B cell (primary cell): ENCODE data around the gene GMPR2. TPM values are rescaled to one million over a fixed set of nuclear protein-coding genes. Genes with fewer than 3 reads are reported as not detected.
A peak's percentile ranks its signal among the peaks of the same experiment; 100 is the strongest.

Experiments
- ATAC-seq: fragments of 200-7000 bp; cut with Tn5 transposase; one replicate; pipeline ENCODE4 v1.10.0; 2021; ENCODE audit warnings: low read depth, mild to moderate bottlenecking, moderate number of reproducible peaks, moderate library complexity
- CTCF ChIA-PET: fragments of 350-600 bp; sonication (Branson Sonifier 250); formaldehyde crosslinking; loops from one replicate; lab custom pipeline; 2021; ENCODE audit warnings: antibody characterized with exemption, inconsistent platforms; lab: Charles Lee
- POLR2A ChIA-PET: fragments of 350-600 bp; sonication (Branson Sonifier 250); formaldehyde crosslinking; loops from one replicate; lab custom pipeline; 2021; ENCODE audit warnings: antibody characterized with exemption; lab: Charles Lee
- DNase-seq: peaks from one replicate; pipeline ENCODE4 v3.0.0; 2013
- H2AFZ ChIP-seq: 2 replicates; pipeline ENCODE4 v1.6.1; 2012; ENCODE audit warnings: mild to moderate bottlenecking, low read depth, low read length; ENCODE audit not compliant: insufficient read depth, poor library complexity, severe bottlenecking
- H3K27ac ChIP-seq, 2 donors: 1 replicate in 1 of 2; 2 replicates in 1 of 2; pipeline ENCODE4 v1.5.1; 2012 to 2013; ENCODE audit warnings: low read length in 2 of 2, mild to moderate bottlenecking in 2 of 2, moderate library complexity in 1 of 2
- H3K27me3 ChIP-seq, 4 experiments: fragments of 200-600 bp in 1 of 4; sonication (generic) in 1 of 4; replicated peaks in 1 of 4; 1 replicate in 2 of 4; 2 replicates in 2 of 4; pipeline versions ENCODE4 v1.6.1 to v1.7.0; 2013 to 2016; ENCODE audit warnings: low read length in 3 of 4, mild to moderate bottlenecking in 2 of 4, mixed read lengths in 1 of 4, moderate library complexity in 1 of 4; ENCODE audit not compliant: insufficient read depth in 4 of 4, control insufficient read depth in 3 of 4; ENCODE audit errors: control extremely low read depth in 1 of 4
- H3K36me3 ChIP-seq, 2 experiments: replicated peaks in 1 of 2; 1 replicate in 1 of 2; 2 replicates in 1 of 2; pipeline versions ENCODE4 v1.6.1 to v1.7.1; 2013; ENCODE audit warnings: low read length in 1 of 2; ENCODE audit not compliant: insufficient read depth in 2 of 2, control insufficient read depth in 1 of 2; ENCODE audit errors: control extremely low read depth in 1 of 2, extremely low read depth in 1 of 2
- H3K4me1 ChIP-seq, 2 donors: fragments of 200-600 bp in 1 of 2; sonication (generic) in 1 of 2; 1 replicate in 1 of 2; 2 replicates in 1 of 2; pipeline versions ENCODE4 v1.5.1 to v1.6.1; 2013 to 2017; ENCODE audit warnings: low read length in 2 of 2; ENCODE audit not compliant: control insufficient read depth in 2 of 2, insufficient read depth in 2 of 2
- H3K4me2 ChIP-seq: replicated peaks from 2 replicates; pipeline ENCODE3; 2012; ENCODE audit warnings: mild to moderate bottlenecking, low read depth, low read length; ENCODE audit not compliant: poor library complexity, severe bottlenecking
- H3K4me3 ChIP-seq, 5 experiments: fragments of 200-600 bp in 1 of 5; sonication (generic) in 1 of 5; 1 replicate in 3 of 5; 2 replicates in 2 of 5; pipeline versions ENCODE4 v1.5.1 to v1.7.0; 2011 to 2016; ENCODE audit warnings: low read length in 4 of 5, mild to moderate bottlenecking in 4 of 5, low read depth in 2 of 5, control low read depth in 1 of 5, moderate library complexity in 1 of 5; ENCODE audit not compliant: insufficient read depth in 1 of 5; ENCODE audit errors: control extremely low read depth in 1 of 5, extremely low read depth in 1 of 5
- H3K79me2 ChIP-seq: fragments of 200-600 bp; sonication (generic); one replicate; pipeline ENCODE4 v1.6.0; 2016; ENCODE audit warnings: low read length; ENCODE audit not compliant: control insufficient read depth, insufficient read depth
- H3K9ac ChIP-seq: fragments of 200-600 bp; sonication (generic); 2 replicates; pipeline ENCODE4 v1.6.1; 2017; ENCODE audit warnings: mild to moderate bottlenecking, low read length, moderate library complexity
- H3K9me3 ChIP-seq, 3 donors: one replicate each; pipeline versions ENCODE4 v1.6.1 to v1.7.1; 2013; ENCODE audit warnings: low read length in 2 of 3; ENCODE audit not compliant: control insufficient read depth in 2 of 3, insufficient read depth in 1 of 3; ENCODE audit errors: control extremely low read depth in 1 of 3
- H4K20me1 ChIP-seq: 2 replicates; pipeline ENCODE4 v1.6.0; 2012; ENCODE audit warnings: mild to moderate bottlenecking, low read length; ENCODE audit not compliant: insufficient read depth, control insufficient read depth, poor library complexity, severe bottlenecking
- H3K27ac Mint-ChIP-seq: one replicate; pipeline ENCODE4 v1.8.0; 2021; ENCODE audit warnings: mixed read lengths
- H3K27me3 Mint-ChIP-seq: one replicate; pipeline ENCODE4 v1.8.0; 2021; ENCODE audit warnings: mixed read lengths
- H3K4me1 Mint-ChIP-seq: one replicate; pipeline ENCODE4 v1.8.0; 2021; ENCODE audit warnings: mixed read lengths
- H3K4me3 Mint-ChIP-seq: one replicate; pipeline ENCODE4 v1.8.0; 2021; ENCODE audit warnings: mixed read lengths
- H3K9me3 Mint-ChIP-seq: one replicate; pipeline ENCODE4 v1.8.0; 2022; ENCODE audit warnings: mixed read lengths; ENCODE audit not compliant: insufficient read depth
- EZH2 ChIP-seq: IDR thresholded peaks from 2 replicates; pipeline ENCODE4 v1.6.1; 2012; ENCODE audit warnings: borderline replicate concordance, low read depth, mild to moderate bottlenecking, moderate library complexity, low read length; ENCODE audit not compliant: insufficient read depth, poor library complexity, severe bottlenecking
- WGBS: methylation state at CpG from one replicate; pipeline ENCODE4 v1.1.5; 2013; ENCODE audit warnings: missing lambda C conversion rate; ENCODE audit not compliant: insufficient coverage; 5-methylcytosine and 5-hydroxymethylcytosine counted together
- intact Hi-C: fragments of 100-400 bp; cut with micrococcal nuclease; formaldehyde crosslinking; loops from one replicate; pipeline ENCODE4 v1.10.0; 2022
- polyA plus RNA-seq: library from polyadenylated mRNA; depleted of rRNA; stranded (reverse); fragments of >200 nt; gene quantifications from 2 replicates; pipeline ENCODE4 v1.2.3, GENCODE V29; 2012
- total RNA-seq, 2 donors: library from RNA; stranded (reverse); fragments of 120-200 nt in 1 of 2; gene quantifications; 1 replicate in 1 of 2; 2 replicates in 1 of 2; pipeline versions ENCODE4 v1.2.3 to v1.2.4, GENCODE V29; 2013 to 2022
- TF ChIP-seq, protein P1 (sequence below): fragments of 200-600 bp; IDR thresholded peaks from one replicate; pipeline ENCODE4 v1.8.0; 2022; ENCODE audit warnings: antibody characterized with exemption, mild to moderate bottlenecking

GMPR2 gene
- total and polyA plus RNA-seq, 2 donors (not counting 1 experiment from before 2014, with no cell fraction given): 39.7 to 58.7 TPM

DNA sequence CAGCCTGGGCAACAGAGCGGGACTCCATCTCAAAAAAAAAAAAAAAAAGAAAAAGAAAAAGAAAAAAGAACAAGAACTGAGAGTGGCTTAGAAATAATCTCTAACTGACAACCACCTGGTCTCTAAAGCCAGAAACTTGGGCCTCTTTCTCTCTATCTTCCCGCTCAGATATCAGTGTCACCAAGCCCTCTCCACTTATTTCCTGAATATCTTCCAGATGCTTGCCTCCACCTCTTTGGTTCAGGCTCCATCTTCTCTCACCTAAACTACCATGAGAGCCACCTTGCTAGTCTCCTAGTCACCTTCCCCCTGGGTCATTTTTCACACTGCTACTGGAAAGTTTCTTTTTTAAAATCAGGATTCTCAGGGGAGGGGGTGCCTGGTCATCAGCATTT, 35.7 kb upstream of the GMPR2 start:
- Mint-ChIP-seq H3K27me3 (no peaks in the 10 kb centered on the region), H3K9me3 (no peaks in the 10 kb centered on the region), H3K27ac (peak overlapping the region; percentile 80), H3K4me3 (peak overlapping the region; percentile 89), H3K4me1 (peaks cover 49% of the 10 kb centered on the region)
- Histone ChIP-seq H3K9me3 (no peaks in the 10 kb centered on the region), H3K4me3 (no peak overlapping the region), H3K36me3 (peaks cover 0 to 17% of the 10 kb centered on the region in 2 experiments), H3K4me1 (peaks cover 25 to 26% of the 10 kb centered on the region in 2 donors), H3K27me3 (no peaks in the 10 kb centered on the region), H2AFZ (no peak overlapping the region), H3K27ac (peak overlapping the region; percentile 98 to 99), H3K9ac (no peak overlapping the region), H4K20me1 (no peaks in the 10 kb centered on the region), H3K79me2 (peaks cover 70% of the 10 kb centered on the region), H3K4me2 (peak overlapping the region; percentile 91)
- CTCF ChIA-PET: interaction anchor here (1.0 to 2.3 kb wide), 4 partner anchors 16 to 36 kb away, joined by 4 to 21 read pairs (median 8); partner anchors contain the start of genes CHMP4A, IRF9 and MDP1
- POLR2A ChIA-PET: interaction anchor here (1.1 to 3.6 kb wide), 4 partner anchors 10 to 116 kb away, joined by 3 to 64 read pairs (median 10); partner anchors contain the start of genes CHMP4A, MDP1, PSME2 and RNF31
- 0% methylated on average over 1 of the region's 2 CpGs for WGBS
- ATAC-seq (no peak), DNase-seq (no peak)
- no peak for TF ChIP-seq EZH2
- TF ChIP-seq, protein P1, sequence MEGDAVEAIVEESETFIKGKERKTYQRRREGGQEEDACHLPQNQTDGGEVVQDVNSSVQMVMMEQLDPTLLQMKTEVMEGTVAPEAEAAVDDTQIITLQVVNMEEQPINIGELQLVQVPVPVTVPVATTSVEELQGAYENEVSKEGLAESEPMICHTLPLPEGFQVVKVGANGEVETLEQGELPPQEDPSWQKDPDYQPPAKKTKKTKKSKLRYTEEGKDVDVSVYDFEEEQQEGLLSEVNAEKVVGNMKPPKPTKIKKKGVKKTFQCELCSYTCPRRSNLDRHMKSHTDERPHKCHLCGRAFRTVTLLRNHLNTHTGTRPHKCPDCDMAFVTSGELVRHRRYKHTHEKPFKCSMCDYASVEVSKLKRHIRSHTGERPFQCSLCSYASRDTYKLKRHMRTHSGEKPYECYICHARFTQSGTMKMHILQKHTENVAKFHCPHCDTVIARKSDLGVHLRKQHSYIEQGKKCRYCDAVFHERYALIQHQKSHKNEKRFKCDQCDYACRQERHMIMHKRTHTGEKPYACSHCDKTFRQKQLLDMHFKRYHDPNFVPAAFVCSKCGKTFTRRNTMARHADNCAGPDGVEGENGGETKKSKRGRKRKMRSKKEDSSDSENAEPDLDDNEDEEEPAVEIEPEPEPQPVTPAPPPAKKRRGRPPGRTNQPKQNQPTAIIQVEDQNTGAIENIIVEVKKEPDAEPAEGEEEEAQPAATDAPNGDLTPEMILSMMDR: no peak
- intact Hi-C loops: loop anchor here (5.0 kb wide), 1 partner anchor 100 kb away; the partner anchor contains the start of genes DHRS1 and NOP9

DNA sequence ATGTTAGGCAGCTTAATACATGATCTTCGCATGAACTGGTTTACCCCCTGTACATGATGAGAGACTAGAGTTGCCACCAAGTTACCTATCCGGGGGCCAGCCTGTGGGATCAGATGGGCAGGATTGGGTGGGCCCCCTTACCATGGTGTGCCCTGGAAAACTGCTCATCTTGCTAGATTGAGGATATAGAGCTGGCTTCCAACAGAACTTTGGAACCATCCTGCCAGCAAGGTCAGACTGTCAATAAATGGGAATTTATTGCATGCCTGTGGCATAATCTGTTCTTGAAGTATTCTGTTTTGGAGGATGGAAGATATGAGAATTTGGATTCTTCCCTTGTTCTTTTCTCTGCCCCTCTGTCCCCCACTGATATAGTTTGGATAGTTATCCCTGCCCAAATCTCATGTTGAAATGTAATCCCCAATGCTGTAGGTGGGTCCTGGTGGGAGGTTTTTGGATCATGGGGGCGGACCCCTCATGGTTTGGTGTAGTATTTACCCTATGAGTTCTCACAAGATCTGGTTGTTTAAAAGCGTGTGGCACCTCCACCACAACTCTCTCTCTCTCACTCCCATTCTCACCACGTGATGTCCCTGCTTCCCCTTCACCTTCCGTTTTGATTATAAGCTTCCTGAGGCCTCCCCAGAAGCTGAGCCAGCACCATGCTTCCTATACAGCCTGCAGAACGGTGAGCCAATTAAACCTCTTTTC, 33.8 kb upstream of the GMPR2 start:
- DNase-seq: no peak
- TF ChIP-seq, protein P1: no peak
- no peak for TF ChIP-seq EZH2
- H3K4me2 ChIP-seq: no peak overlapping the region
- intact Hi-C loops: loop anchor here (5.0 kb wide), 1 partner anchor 98 kb away; the partner anchor contains the start of genes DHRS1 and NOP9
- Mint-ChIP-seq H3K27ac (peak overlapping the region; percentile 60), H3K4me3 (no peak overlapping the region), H3K4me1 (peaks cover 37% of the 10 kb centered on the region), H3K27me3 (no peaks in the 10 kb centered on the region), H3K9me3 (no peaks in the 10 kb centered on the region)
- no peaks in the 10 kb centered on the region for H4K20me1 ChIP-seq
- CTCF ChIA-PET: interaction anchor here (0.7 kb wide), 1 partner anchor 211 kb away, joined by 3 read pairs; no protein-coding TSS in a partner anchor
- 87% methylated on average over 3 of the region's 7 CpGs for WGBS
- no peaks in the 10 kb centered on the region for H3K27me3 ChIP-seq
- H3K36me3 ChIP-seq: peaks cover 2 to 14% of the 10 kb centered on the region in 2 experiments
- no peak overlapping the region for H3K4me3 ChIP-seq
- H3K4me1 ChIP-seq: peaks cover 24 to 25% of the 10 kb centered on the region in 2 donors
- no peaks in the 10 kb centered on the region for H3K9me3 ChIP-seq
- no peak overlapping the region for H2AFZ ChIP-seq
- no peak for ATAC-seq
- no peak overlapping the region for H3K27ac ChIP-seq
- no peak overlapping the region for H3K9ac ChIP-seq
- H3K79me2 ChIP-seq: peaks cover 63% of the 10 kb centered on the region
- POLR2A ChIA-PET: no interaction called here
